HG03469 (cell line): ENCODE measurements around the gene CCDC13.

ENCODE experiments used
- ATAC-seq: cut with Tn5 transposase; IDR thresholded peaks from one replicate; pipeline ENCODE4 v1.9.1; 2021; ENCODE audit warnings: mild to moderate bottlenecking, moderate library complexity, moderate number of reproducible peaks; ENCODE audit not compliant: unreplicated experiment

CCDC13 gene

GRCh38 chr3:42755681-42756578, 17.1 kb downstream of the CCDC13 start:
- no peak for ATAC-seq

- no peak for ATAC-seq
Observed at GRCh38 chr3:42753757-42754156, 19.3 kb downstream of the CCDC13 start.

- no peak for ATAC-seq
Observed at GRCh38 chr3:42752961-42753360, 20.1 kb downstream of the CCDC13 start.

- ATAC-seq, result no peak
Observed at GRCh38 chr3:42752441-42752840, 20.6 kb downstream of the CCDC13 start.

- no peak for ATAC-seq
Observed at GRCh38 chr3:42751609-42752008, 21.4 kb downstream of the CCDC13 start.

- no peak for ATAC-seq
Observed at GRCh38 chr3:42750834-42751233, 22.2 kb downstream of the CCDC13 start.

GRCh38 chr3:42749753-42750231, 23.3 kb downstream of the CCDC13 start:
- ATAC-seq, result no peak

GRCh38 chr3:42749025-42749752, 23.9 kb downstream of the CCDC13 start:
- ATAC-seq, result no peak

GRCh38 chr3:42747581-42747980, 25.5 kb downstream of the CCDC13 start:
- no peak for ATAC-seq

- ATAC-seq, result no peak
Observed at GRCh38 chr3:42746455-42747450, 26.3 kb downstream of the CCDC13 start.

- ATAC-seq, result no peak
Observed at GRCh38 chr3:42745776-42746454, 27.1 kb downstream of the CCDC13 start.

- no peak for ATAC-seq
Observed at GRCh38 chr3:42745291-42745745, 27.7 kb downstream of the CCDC13 start.

GRCh38 chr3:42743204-42743995, 29.7 kb downstream of the CCDC13 start:
- ATAC-seq, result no peak

GRCh38 chr3:42742688-42743087, 30.4 kb downstream of the CCDC13 start:
- ATAC-seq, result no peak

GRCh38 chr3:42742259-42742658, 30.8 kb downstream of the CCDC13 start:
- no peak for ATAC-seq

GRCh38 chr3:42741796-42742195, 31.3 kb downstream of the CCDC13 start:
- ATAC-seq, result no peak

- ATAC-seq, result no peak
Observed at GRCh38 chr3:42739401-42740158, 33.5 kb downstream of the CCDC13 start.

- ATAC-seq, result no peak
Observed at GRCh38 chr3:42736531-42736930, 36.5 kb downstream of the CCDC13 start.
